Liver (tissue), 9 donors: Measurements from ENCODE around the gene SMAP1. TPM values are rescaled to one million over a fixed set of nuclear protein-coding genes. Genes with fewer than 3 reads are reported as not detected.

Experiments
- DNase-seq: peaks from one replicate; pipeline ENCODE4 v3.0.0-alpha.2; 2017; ENCODE audit warnings: low spot score
- H3K27ac ChIP-seq, 2 donors: one replicate each; pipeline ENCODE4 v1.7.0; 2013; ENCODE audit warnings: inconsistent platforms in 2 of 2, low read length in 2 of 2, control low read depth in 1 of 2, low read depth in 1 of 2, mild to moderate bottlenecking in 1 of 2
- H3K27me3 ChIP-seq, 4 donors: one replicate each; pipeline versions ENCODE4 v1.6.1 to v1.7.0; 2013; ENCODE audit warnings: low read length in 3 of 4, inconsistent platforms in 1 of 4, mild to moderate bottlenecking in 1 of 4, moderate library complexity in 1 of 4; ENCODE audit not compliant: control insufficient read depth in 4 of 4, insufficient read depth in 4 of 4
- H3K36me3 ChIP-seq, 4 donors: one replicate each; pipeline versions ENCODE4 v1.6.1 to v1.7.0; 2013; ENCODE audit warnings: low read length in 3 of 4, mild to moderate bottlenecking in 3 of 4, low read depth in 1 of 4, moderate library complexity in 1 of 4; ENCODE audit not compliant: control insufficient read depth in 4 of 4, insufficient read depth in 3 of 4
- H3K4me1 ChIP-seq, 4 donors: one replicate each; pipeline versions ENCODE4 v1.6.1 to v1.7.0; 2013; ENCODE audit warnings: low read length in 3 of 4, mild to moderate bottlenecking in 3 of 4, moderate library complexity in 1 of 4; ENCODE audit not compliant: control insufficient read depth in 4 of 4, insufficient read depth in 4 of 4
- H3K4me3 ChIP-seq, 3 donors: one replicate each; pipeline versions ENCODE4 v1.6.1 to v1.7.0; 2013; ENCODE audit warnings: low read length in 3 of 3, control low read depth in 1 of 3, low read depth in 1 of 3, mild to moderate bottlenecking in 1 of 3
- H3K9ac ChIP-seq, 2 donors: one replicate each; pipeline ENCODE4 v1.7.0; 2013; ENCODE audit warnings: low read length in 2 of 2, mild to moderate bottlenecking in 2 of 2, moderate library complexity in 2 of 2, control low read depth in 1 of 2, low read depth in 1 of 2
- H3K9me3 ChIP-seq, 4 donors: one replicate each; pipeline versions ENCODE4 v1.6.1 to v1.7.0; 2013; ENCODE audit warnings: low read length in 3 of 4; ENCODE audit not compliant: control insufficient read depth in 4 of 4
- EGR1 ChIP-seq, 2 donors: IDR thresholded peaks; 2 replicates each; pipeline ENCODE4 v1.6.1; 2016 to 2018; ENCODE audit warnings: antibody characterized with exemption in 2 of 2, low read depth in 2 of 2
- FOXA2 ChIP-seq: IDR thresholded peaks from 2 replicates; pipeline ENCODE4 v1.6.1; 2016; ENCODE audit warnings: antibody characterized with exemption
- HNF4A ChIP-seq, 2 donors: conservative IDR thresholded peaks; 2 replicates each; pipeline ENCODE4 v1.6.1; 2016; ENCODE audit warnings: antibody characterized with exemption in 2 of 2, mild to moderate bottlenecking in 2 of 2
- HNF4G ChIP-seq: IDR thresholded peaks from 2 replicates; pipeline ENCODE4 v1.6.1; 2016; ENCODE audit warnings: antibody characterized with exemption
- JUND ChIP-seq, 2 donors: IDR thresholded peaks; 2 replicates each; pipeline ENCODE4 v1.6.1; 2016; ENCODE audit warnings: antibody characterized with exemption in 2 of 2
- MAX ChIP-seq: IDR thresholded peaks from 2 replicates; pipeline ENCODE4 v1.6.1; 2016; ENCODE audit warnings: antibody characterized with exemption
- NR2F2 ChIP-seq: IDR thresholded peaks from 2 replicates; pipeline ENCODE4 v1.6.1; 2016; ENCODE audit warnings: antibody characterized with exemption
- RAD21 ChIP-seq, 2 donors: IDR thresholded peaks; 2 replicates each; pipeline ENCODE4 v1.6.1; 2016; ENCODE audit warnings: antibody characterized with exemption in 2 of 2, mild to moderate bottlenecking in 2 of 2
- RXRA ChIP-seq, 2 donors: IDR thresholded peaks; 2 replicates each; pipeline ENCODE4 v1.6.1; 2017 to 2018; ENCODE audit warnings: antibody characterized with exemption in 2 of 2, mild to moderate bottlenecking in 1 of 2
- TAF1 ChIP-seq: conservative IDR thresholded peaks from 2 replicates; pipeline ENCODE4 v1.6.1; 2016; ENCODE audit warnings: antibody characterized with exemption, mild to moderate bottlenecking
- YY1 ChIP-seq: IDR thresholded peaks from 2 replicates; pipeline ENCODE4 v1.6.1; 2016; ENCODE audit warnings: antibody characterized with exemption, mild to moderate bottlenecking
- ZBTB33 ChIP-seq: IDR thresholded peaks from 2 replicates; pipeline ENCODE4 v1.6.1; 2016; ENCODE audit warnings: antibody characterized with exemption
- WGBS: extraction: QIAGEN DNeasy Blood & Tissue Kit; methylation state at CpG from one replicate; pipeline ENCODE4 v1.1.7; 2013; 5-methylcytosine and 5-hydroxymethylcytosine counted together
- polyA plus RNA-seq, 2 donors: library from polyadenylated mRNA; stranded (reverse) in 1 of 2; unstranded in 1 of 2; fragments of 200-250 nt in 1 of 2; fragments of >200 nt in 1 of 2; fragmentation: Nextera tagmentation in 1 of 2; extraction: Ambion mirVana in 1 of 2; gene quantifications; one replicate each; pipeline versions ENCODE4 v1.2.1 to v1.2.3, GENCODE V29; 2013 to 2015
- total RNA-seq, 2 donors: library from RNA; depleted of rRNA; stranded (reverse); fragments of >200 nt; gene quantifications; one replicate each; pipeline ENCODE4 v1.2.3, GENCODE V29; 2014
- TF ChIP-seq, protein P1 (sequence below): fragments of 150-350 bp; IDR thresholded peaks from 2 replicates; pipeline ENCODE4 v1.5.1; 2017; ENCODE audit warnings: improper control_type of control experiment, low read depth, low read length; ENCODE audit not compliant: missing input control
- donor health status: healthy.
- donor health status: healthy.
- donor health status: healthy.
- donor health status: healthy.
- donor health status: healthy.

Gene SMAP1
- total and polyA plus RNA-seq, 4 donors: 9.3 to 13.3 (median 12.7) TPM

- peaks cover 7 to 13% (median 9%) of the 10 kb centered on the region in 4 donors for H3K4me1 ChIP-seq
- no peaks in the 10 kb centered on the region for H3K36me3 ChIP-seq
- H3K9me3 ChIP-seq: no peaks in the 10 kb centered on the region
- no peaks in the 10 kb centered on the region for H3K27me3 ChIP-seq
- TF ChIP-seq HNF4A (conservative IDR thresholded peaks at IDR 0.05) (peak; percentile 19 to 44), HNF4G (no peak)
- H3K9ac ChIP-seq: no peak overlapping the region
- no peak overlapping the region for H3K4me3 ChIP-seq
- no peak overlapping the region for H3K27ac ChIP-seq
- DNase-seq: no peak
- WGBS: 74% methylated on average over 2 of the region's 2 CpGs
These were observed 38.1 kb downstream of the SMAP1 start for GRCh38 chr6:70705772-70706171.

GRCh38 chr6:70706491-70707123 lies 38.9 kb downstream of the SMAP1 start:
- DNase-seq: no peak

GRCh38 chr6:70707893-70708292 lies 40.2 kb downstream of the SMAP1 start:
- Histone ChIP-seq H3K27ac (no peak overlapping the region), H3K36me3 (no peaks in the 10 kb centered on the region), H3K4me3 (no peak overlapping the region), H3K9me3 (no peaks in the 10 kb centered on the region), H3K27me3 (no peaks in the 10 kb centered on the region), H3K4me1 (peaks cover 0 to 3% (median 3%) of the 10 kb centered on the region in 4 donors), H3K9ac (no peak overlapping the region)
- TF ChIP-seq RAD21 (IDR thresholded peaks at IDR 0.05) (no peak), NR2F2 (no peak), MAX (no peak), ZBTB33 (no peak), JUND (IDR thresholded peaks at IDR 0.05) (no peak), EGR1 (IDR thresholded peaks at IDR 0.05; ENCODE audit: low read depth in 2 of 2) (no peak), HNF4A (conservative IDR thresholded peaks at IDR 0.05) (no peak), RXRA (IDR thresholded peaks at IDR 0.05) (no peak), FOXA2 (no peak), YY1 (no peak)
- TF ChIP-seq, protein P1, sequence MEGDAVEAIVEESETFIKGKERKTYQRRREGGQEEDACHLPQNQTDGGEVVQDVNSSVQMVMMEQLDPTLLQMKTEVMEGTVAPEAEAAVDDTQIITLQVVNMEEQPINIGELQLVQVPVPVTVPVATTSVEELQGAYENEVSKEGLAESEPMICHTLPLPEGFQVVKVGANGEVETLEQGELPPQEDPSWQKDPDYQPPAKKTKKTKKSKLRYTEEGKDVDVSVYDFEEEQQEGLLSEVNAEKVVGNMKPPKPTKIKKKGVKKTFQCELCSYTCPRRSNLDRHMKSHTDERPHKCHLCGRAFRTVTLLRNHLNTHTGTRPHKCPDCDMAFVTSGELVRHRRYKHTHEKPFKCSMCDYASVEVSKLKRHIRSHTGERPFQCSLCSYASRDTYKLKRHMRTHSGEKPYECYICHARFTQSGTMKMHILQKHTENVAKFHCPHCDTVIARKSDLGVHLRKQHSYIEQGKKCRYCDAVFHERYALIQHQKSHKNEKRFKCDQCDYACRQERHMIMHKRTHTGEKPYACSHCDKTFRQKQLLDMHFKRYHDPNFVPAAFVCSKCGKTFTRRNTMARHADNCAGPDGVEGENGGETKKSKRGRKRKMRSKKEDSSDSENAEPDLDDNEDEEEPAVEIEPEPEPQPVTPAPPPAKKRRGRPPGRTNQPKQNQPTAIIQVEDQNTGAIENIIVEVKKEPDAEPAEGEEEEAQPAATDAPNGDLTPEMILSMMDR: no peak
- 72% methylated on average over 2 of the region's 2 CpGs for WGBS
- DNase-seq: no peak

More at GRCh38 chr6:70706491-70707123, 38.9 kb downstream of the SMAP1 start:
- no peaks in the 10 kb centered on the region for H3K27me3 ChIP-seq
- H3K27ac ChIP-seq: no peak overlapping the region
- H3K4me3 ChIP-seq: no peak overlapping the region
- no peaks in the 10 kb centered on the region for H3K36me3 ChIP-seq
- 3% methylated on average over 3 of the region's 3 CpGs for WGBS
- TF ChIP-seq, protein P1: peak; percentile 40
- TF ChIP-seq TAF1: no peak
- TF ChIP-seq RAD21 (IDR thresholded peaks at IDR 0.05): peak; percentile 82 to 85
- no peak for TF ChIP-seq FOXA2
- no peak for TF ChIP-seq NR2F2
- H3K9me3 ChIP-seq: no peaks in the 10 kb centered on the region
- H3K4me1 ChIP-seq: peaks cover 2 to 5% (median 3%) of the 10 kb centered on the region in 4 donors
- H3K9ac ChIP-seq: no peak overlapping the region
